GM21447 (cell line): ENCODE data around the gene TNPO2.
"Not testable (repeated sequence)": the region's sequence is repeated elsewhere in the genome, so short reads cannot be mapped to it uniquely, and the experiment has no call there.

Source experiments
- ATAC-seq: cut with Tn5 transposase; IDR thresholded peaks from one replicate; pipeline ENCODE4 v1.9.1; 2021; ENCODE audit not compliant: unreplicated experiment

The TNPO2 gene

GRCh38 chr19:12737835-12738351, 14.2 kb upstream of the TNPO2 start:
- ATAC-seq, result no peak

- ATAC-seq, result peak; percentile 78
These were observed 13.5 kb upstream of the TNPO2 start, which contains the start of gene GET3 for GRCh38 chr19:12736995-12737834. TSS of gene GET3 (plus strand) at chr19:12737497. CDS start at chr19:12737506, 9 bp downstream.

GRCh38 chr19:12733369-12734214, 9.9 kb upstream of the TNPO2 start:
- no peak for ATAC-seq

GRCh38 chr19:12731337-12731736, 7.6 kb upstream of the TNPO2 start:
- no peak for ATAC-seq

GRCh38 chr19:12730064-12730463, 6.3 kb upstream of the TNPO2 start:
- ATAC-seq, result no peak

GRCh38 chr19:12727745-12728433, 4.2 kb upstream of the TNPO2 start:
- ATAC-seq, result no peak

GRCh38 chr19:12726988-12727316, 3.2 kb upstream of the TNPO2 start:
- ATAC-seq, result no peak

- not testable (repeated sequence) for ATAC-seq
These were observed 1.9 kb upstream of the TNPO2 start for GRCh38 chr19:12725612-12726011.

GRCh38 chr19:12723381-12723640, 421 bp downstream of the TNPO2 start:
- no peak for ATAC-seq

GRCh38 chr19:12722566-12723380, 959 bp downstream of the TNPO2 start:
- peak; percentile 78 for ATAC-seq

GRCh38 chr19:12721656-12722565, 1.8 kb downstream of the TNPO2 start:
- peak; percentile 24 for ATAC-seq

- ATAC-seq, result no peak
These were observed 2.7 kb downstream of the TNPO2 start for GRCh38 chr19:12720851-12721655.

- no peak for ATAC-seq
These were observed 3.4 kb downstream of the TNPO2 start for GRCh38 chr19:12720296-12720695.

GRCh38 chr19:12715929-12716328, 7.8 kb downstream of the TNPO2 start:
- no peak for ATAC-seq

GRCh38 chr19:12715102-12715501, 8.6 kb downstream of the TNPO2 start:
- no peak for ATAC-seq

- ATAC-seq, result not testable (repeated sequence)
These were observed 10.4 kb downstream of the TNPO2 start for GRCh38 chr19:12713304-12713703.

- ATAC-seq, result not testable (repeated sequence)
These were observed 11.7 kb downstream of the TNPO2 start for GRCh38 chr19:12712077-12712476.

- ATAC-seq, result no peak
These were observed 12.5 kb downstream of the TNPO2 start for GRCh38 chr19:12711187-12711586.

- no peak for ATAC-seq
These were observed 15.1 kb downstream of the TNPO2 start for GRCh38 chr19:12708641-12709040.
